KMS-11 (cell line): Measurements from ENCODE around the gene CBFA2T2.

Source experiments
- H2AFZ ChIP-seq: fragments of 200-600 bp; sonication (generic); 2 replicates; pipeline ENCODE4 v1.6.1; 2016; ENCODE audit warnings: antibody characterized with exemption, mixed run types, low read depth
- H3K27ac ChIP-seq: fragments of 200-600 bp; sonication (generic); 2 replicates; pipeline ENCODE4 v1.6.1; 2016; ENCODE audit warnings: mild to moderate bottlenecking, mixed run types
- H3K27me3 ChIP-seq: fragments of 200-600 bp; sonication (generic); 2 replicates; pipeline ENCODE4 v1.6.1; 2017; ENCODE audit warnings: mild to moderate bottlenecking, low read depth, mixed run types, moderate library complexity; ENCODE audit not compliant: insufficient read depth
- H3K36me3 ChIP-seq: fragments of 200-600 bp; sonication (generic); 2 replicates; pipeline ENCODE4 v1.6.1; 2017; ENCODE audit warnings: mild to moderate bottlenecking, mixed run types; ENCODE audit not compliant: insufficient read depth
- H3K4me1 ChIP-seq: fragments of 200-600 bp; sonication (generic); 2 replicates; pipeline ENCODE4 v1.6.1; 2016; ENCODE audit warnings: mild to moderate bottlenecking, low read depth, mixed run types; ENCODE audit not compliant: poor library complexity, severe bottlenecking
- H3K4me2 ChIP-seq: fragments of 200-600 bp; sonication (generic); 2 replicates; pipeline ENCODE4 v1.7.0; 2016; ENCODE audit warnings: mild to moderate bottlenecking, mixed run types
- H3K4me3 ChIP-seq: fragments of 200-600 bp; sonication (generic); IDR thresholded peaks from 2 replicates; pipeline ENCODE4 v1.6.1; 2017; ENCODE audit warnings: low read depth, low read length, mixed read lengths; ENCODE audit not compliant: insufficient read depth
- H3K79me2 ChIP-seq: fragments of 200-600 bp; sonication (generic); 2 replicates; pipeline ENCODE4 v1.6.1; 2016; ENCODE audit warnings: low read depth, mixed run types; ENCODE audit not compliant: insufficient read depth
- H3K9ac ChIP-seq: fragments of 200-600 bp; sonication (generic); 2 replicates; pipeline ENCODE4 v1.6.1; 2016; ENCODE audit warnings: mild to moderate bottlenecking, mixed run types
- H4K20me1 ChIP-seq: fragments of 200-600 bp; sonication (generic); 2 replicates; pipeline ENCODE4 v1.6.1; 2016; ENCODE audit warnings: mild to moderate bottlenecking, mixed run types; ENCODE audit not compliant: insufficient read depth
- CTCF ChIP-seq: fragments of 200-600 bp; sonication (generic); conservative IDR thresholded peaks from 2 replicates; pipeline ENCODE4 v1.6.1; 2017; ENCODE audit warnings: low read depth, mild to moderate bottlenecking, antibody characterized with exemption, low read length, moderate library complexity, mixed read lengths

CBFA2T2 gene

GRCh38 chr20:33686100-33686983, 196.4 kb downstream of the CBFA2T2 start, which contains the start of gene E2F1:
TSS of gene E2F1 (minus strand) at chr20:33686385. CDS start at chr20:33686264, 121 bp downstream.
- TF ChIP-seq CTCF, result no peak
- Histone ChIP-seq H3K27me3 (no peaks in the 10 kb centered on the region), H3K79me2 (peaks cover 41% of the 10 kb centered on the region), H3K4me2 (peak within 1 kb of the TSS; percentile 91), H3K4me3 (no peak within 1 kb of the TSS), H4K20me1 (peaks cover 16% of the 10 kb centered on the region), H3K4me1 (peaks cover 62% of the 10 kb centered on the region), H2AFZ (peak within 1 kb of the TSS; percentile 91), H3K36me3 (no peaks in the 10 kb centered on the region), H3K27ac (peak within 1 kb of the TSS; percentile 67), H3K9ac (peak within 1 kb of the TSS; percentile 72; the same call in 1 of the 2 replicates)

GRCh38 chr20:33686984-33687366, 197.1 kb downstream of the CBFA2T2 start:
- H3K4me3 ChIP-seq, result no peak overlapping the region
- H3K79me2 ChIP-seq, result peaks cover 36% of the 10 kb centered on the region
- H3K27me3 ChIP-seq, result no peaks in the 10 kb centered on the region
- no peak overlapping the region for H3K27ac ChIP-seq
- H4K20me1 ChIP-seq, result peaks cover 13% of the 10 kb centered on the region
- H2AFZ ChIP-seq, result peak overlapping the region; percentile 91
- no peaks in the 10 kb centered on the region for H3K36me3 ChIP-seq
- H3K4me1 ChIP-seq, result peaks cover 57% of the 10 kb centered on the region
- peak overlapping the region; percentile 61 for H3K4me2 ChIP-seq
- no peak for TF ChIP-seq CTCF
- no peak overlapping the region for H3K9ac ChIP-seq

GRCh38 chr20:33687370-33687915, 197.5 kb downstream of the CBFA2T2 start:
- Histone ChIP-seq H3K79me2 (peaks cover 31% of the 10 kb centered on the region), H3K27ac (no peak overlapping the region), H3K9ac (no peak overlapping the region), H3K4me3 (no peak overlapping the region), H2AFZ (peak overlapping the region; percentile 91), H3K4me2 (peak overlapping the region; percentile 61; the same call in 1 of the 2 replicates), H4K20me1 (peaks cover 13% of the 10 kb centered on the region), H3K4me1 (peaks cover 52% of the 10 kb centered on the region), H3K36me3 (no peaks in the 10 kb centered on the region), H3K27me3 (no peaks in the 10 kb centered on the region)
- no peak for TF ChIP-seq CTCF

- TF ChIP-seq CTCF, result no peak
- H3K4me3 ChIP-seq, result no peak overlapping the region
- no peak overlapping the region for H3K27ac ChIP-seq
- no peak overlapping the region for H3K4me2 ChIP-seq
- H3K79me2 ChIP-seq, result peaks cover 23% of the 10 kb centered on the region
- no peak overlapping the region for H3K9ac ChIP-seq
- H3K27me3 ChIP-seq, result no peaks in the 10 kb centered on the region
- H3K36me3 ChIP-seq, result no peaks in the 10 kb centered on the region
- H3K4me1 ChIP-seq, result peaks cover 44% of the 10 kb centered on the region
- H4K20me1 ChIP-seq, result peaks cover 13% of the 10 kb centered on the region
- H2AFZ ChIP-seq, result no peak overlapping the region
Observed at GRCh38 chr20:33687993-33688937, 198.4 kb downstream of the CBFA2T2 start.
